ENCODE measurements around the gene LRIG1. TPM values are rescaled to one million over a fixed set of nuclear protein-coding genes. Genes with fewer than 3 reads are reported as not detected.

LRIG1 gene
- total and polyA plus RNA-seq, 2 donors (not counting 1 experiment from before 2014, with no cell fraction given) = 27.9 to 104 TPM

DNA sequence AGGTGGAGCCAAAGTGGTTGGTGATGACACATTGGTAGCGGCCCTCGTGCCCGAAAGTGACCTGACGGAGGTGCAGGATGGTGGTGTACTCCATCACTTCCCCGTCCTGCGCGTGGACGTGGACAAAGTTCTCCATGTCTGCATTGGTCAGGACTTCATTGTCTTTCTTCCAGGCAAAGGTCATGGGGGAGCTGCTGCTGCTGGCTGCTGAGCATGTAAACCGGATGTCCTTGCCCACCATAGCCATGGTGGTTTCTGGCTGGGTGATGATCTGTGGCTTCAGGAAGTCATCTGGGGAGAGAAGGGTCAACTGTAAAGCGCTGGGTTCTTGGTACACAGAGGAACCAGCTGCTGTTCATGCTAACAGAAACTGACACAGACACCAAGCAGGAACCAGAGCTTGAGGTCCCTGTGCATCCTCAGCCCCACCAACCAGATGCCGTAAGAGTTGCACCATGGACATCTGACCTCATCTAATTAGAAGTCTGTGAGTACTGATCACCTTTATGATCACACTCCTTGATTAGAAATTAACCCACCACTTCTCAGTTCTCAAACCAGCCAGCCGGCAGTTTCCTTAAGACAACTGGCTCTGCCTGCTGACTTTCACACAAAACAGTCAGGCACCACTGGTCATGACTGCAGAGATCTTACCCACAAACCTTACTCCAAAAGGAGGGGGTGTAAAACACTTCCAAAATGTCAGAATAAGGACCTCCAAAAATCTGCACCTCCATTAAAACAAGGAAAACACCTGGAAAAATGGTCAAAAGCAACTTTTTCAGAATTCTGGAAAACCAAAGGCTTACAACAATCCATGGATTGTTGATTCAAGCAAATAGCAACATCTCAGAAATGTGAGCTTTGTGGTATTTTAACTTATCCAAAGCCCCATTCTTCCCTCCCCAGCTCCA, 114.6 kb downstream of the LRIG1 start:
- Histone ChIP-seq H4K20me1 (ENCODE audit: control insufficient read depth, extremely low read depth, insufficient read depth, low read length) (no peaks in the 10 kb centered on the region), H3K27ac (ENCODE audit: insufficient read depth, low read length) (no peak overlapping the region), H3K79me2 (ENCODE audit: control insufficient read depth, insufficient read depth, low read length) (no peaks in the 10 kb centered on the region), H3K27me3 (ENCODE audit: control insufficient read depth, insufficient read depth, low read length) (no peaks in the 10 kb centered on the region), H2AFZ (ENCODE audit: low read length) (no peak overlapping the region), H3K36me3 (ENCODE audit: control insufficient read depth, insufficient read depth, low read length) (peaks cover 27% of the 10 kb centered on the region), H3K4me1 (ENCODE audit: control insufficient read depth, extremely low read depth, insufficient read depth, low read length) (no peaks in the 10 kb centered on the region), H3K9me3 (ENCODE audit: control insufficient read depth, insufficient read depth, low read depth, low read length) (no peaks in the 10 kb centered on the region), H3K4me3 (replicated peaks in 1 of 4; ENCODE audit: control extremely low read depth in 1 of 4, insufficient read depth in 1 of 4, low read depth in 3 of 4, low read length in 4 of 4) (no peak overlapping the region), H3K9ac (ENCODE audit: insufficient read depth, low read length) (no peak overlapping the region), H3K4me2 (ENCODE audit: extremely low read depth, insufficient read depth, low read length) (no peak overlapping the region)
- TF ChIP-seq, protein P1, sequence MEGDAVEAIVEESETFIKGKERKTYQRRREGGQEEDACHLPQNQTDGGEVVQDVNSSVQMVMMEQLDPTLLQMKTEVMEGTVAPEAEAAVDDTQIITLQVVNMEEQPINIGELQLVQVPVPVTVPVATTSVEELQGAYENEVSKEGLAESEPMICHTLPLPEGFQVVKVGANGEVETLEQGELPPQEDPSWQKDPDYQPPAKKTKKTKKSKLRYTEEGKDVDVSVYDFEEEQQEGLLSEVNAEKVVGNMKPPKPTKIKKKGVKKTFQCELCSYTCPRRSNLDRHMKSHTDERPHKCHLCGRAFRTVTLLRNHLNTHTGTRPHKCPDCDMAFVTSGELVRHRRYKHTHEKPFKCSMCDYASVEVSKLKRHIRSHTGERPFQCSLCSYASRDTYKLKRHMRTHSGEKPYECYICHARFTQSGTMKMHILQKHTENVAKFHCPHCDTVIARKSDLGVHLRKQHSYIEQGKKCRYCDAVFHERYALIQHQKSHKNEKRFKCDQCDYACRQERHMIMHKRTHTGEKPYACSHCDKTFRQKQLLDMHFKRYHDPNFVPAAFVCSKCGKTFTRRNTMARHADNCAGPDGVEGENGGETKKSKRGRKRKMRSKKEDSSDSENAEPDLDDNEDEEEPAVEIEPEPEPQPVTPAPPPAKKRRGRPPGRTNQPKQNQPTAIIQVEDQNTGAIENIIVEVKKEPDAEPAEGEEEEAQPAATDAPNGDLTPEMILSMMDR (conservative IDR thresholded peaks at IDR 0.05 in 1 of 2, IDR thresholded peaks at IDR 0.05 in 1 of 2; ENCODE audit: low read depth in 1 of 2, low read length in 2 of 2) = no peak
- no peak for TF ChIP-seq EZH2 (IDR thresholded peaks at IDR 0.05; ENCODE audit: low read length, missing control alignments)
- no peak for DNase-seq (ENCODE audit: low read depth in 2 of 2)

DNA sequence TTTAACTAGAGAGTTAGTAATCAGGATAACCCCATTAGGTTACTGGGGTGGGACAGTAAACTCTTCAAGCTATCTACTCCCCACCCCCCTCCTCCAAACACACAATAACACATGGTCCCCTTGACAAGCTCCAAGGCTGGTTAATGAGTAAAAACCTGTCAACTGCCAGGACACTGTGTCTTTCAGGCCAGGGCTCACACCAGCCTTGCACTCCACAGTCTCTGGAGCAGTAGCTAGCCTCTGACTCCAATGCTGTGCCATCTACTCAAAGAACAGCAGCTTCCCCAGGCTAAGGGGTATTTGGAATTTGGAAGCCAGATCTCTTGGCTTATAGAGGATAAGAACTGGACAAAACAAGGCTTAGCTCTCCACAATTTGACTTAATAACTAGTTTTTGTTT, 115.8 kb downstream of the LRIG1 start:
- no peaks in the 10 kb centered on the region for H3K4me1 ChIP-seq (ENCODE audit: control insufficient read depth, extremely low read depth, insufficient read depth, low read length)
- H3K27ac ChIP-seq (ENCODE audit: insufficient read depth, low read length) = no peak overlapping the region
- H3K4me3 ChIP-seq (replicated peaks in 1 of 4; ENCODE audit: control extremely low read depth in 1 of 4, insufficient read depth in 1 of 4, low read depth in 3 of 4, low read length in 4 of 4) = no peak overlapping the region
- peaks cover 31% of the 10 kb centered on the region for H3K36me3 ChIP-seq (ENCODE audit: control insufficient read depth, insufficient read depth, low read length)
- no peaks in the 10 kb centered on the region for H4K20me1 ChIP-seq (ENCODE audit: control insufficient read depth, extremely low read depth, insufficient read depth, low read length)
- H3K27me3 ChIP-seq (ENCODE audit: control insufficient read depth, insufficient read depth, low read length) = no peaks in the 10 kb centered on the region
- H3K4me2 ChIP-seq (ENCODE audit: extremely low read depth, insufficient read depth, low read length) = no peak overlapping the region
- no peaks in the 10 kb centered on the region for H3K9me3 ChIP-seq (ENCODE audit: control insufficient read depth, insufficient read depth, low read depth, low read length)
- H2AFZ ChIP-seq (ENCODE audit: low read length) = no peak overlapping the region
- DNase-seq (ENCODE audit: low read depth in 2 of 2) = no peak
- TF ChIP-seq EZH2 (IDR thresholded peaks at IDR 0.05; ENCODE audit: low read length, missing control alignments) = no peak
- TF ChIP-seq, protein P1 (conservative IDR thresholded peaks at IDR 0.05 in 1 of 2, IDR thresholded peaks at IDR 0.05 in 1 of 2; ENCODE audit: low read depth in 1 of 2, low read length in 2 of 2) = no peak
- H3K79me2 ChIP-seq (ENCODE audit: control insufficient read depth, insufficient read depth, low read length) = no peaks in the 10 kb centered on the region
- H3K9ac ChIP-seq (ENCODE audit: insufficient read depth, low read length) = no peak overlapping the region

DNA sequence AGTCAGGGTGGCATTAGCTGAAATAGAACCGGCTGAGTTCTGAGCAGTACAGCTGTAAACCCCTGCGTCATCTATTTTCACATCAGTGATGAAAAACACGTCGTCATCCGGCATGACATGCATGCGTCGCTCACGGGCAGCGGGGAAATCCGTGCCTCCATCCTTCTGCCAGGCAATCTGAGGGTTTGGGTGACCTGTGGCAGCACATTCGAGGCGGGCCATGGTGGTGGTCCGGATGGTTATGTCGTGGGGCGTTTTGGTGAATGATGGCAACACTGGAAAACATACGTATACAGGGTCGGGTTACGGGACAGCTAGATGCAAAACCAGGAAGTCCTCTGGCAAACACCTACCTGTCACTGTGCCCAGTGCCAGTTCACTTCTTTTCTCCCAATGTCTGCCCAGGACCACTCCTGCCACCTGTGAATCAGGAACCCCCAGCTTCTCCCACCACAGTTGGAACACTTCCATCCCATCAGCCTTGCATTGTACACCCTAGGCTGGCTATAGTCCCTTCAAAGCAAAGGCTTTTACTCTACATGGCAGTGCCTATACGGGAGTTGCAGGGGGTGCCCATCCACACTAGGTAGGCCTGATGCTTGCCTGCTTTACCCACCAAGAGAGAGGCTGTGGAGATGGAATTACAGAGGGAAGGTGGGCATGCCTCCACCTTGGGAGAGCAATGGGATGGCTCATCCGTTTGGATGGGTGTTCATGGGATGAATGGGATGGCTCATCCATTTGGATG, 116.7 kb downstream of the LRIG1 start:
- no peak for TF ChIP-seq EZH2 (IDR thresholded peaks at IDR 0.05; ENCODE audit: low read length, missing control alignments)
- TF ChIP-seq, protein P1 (conservative IDR thresholded peaks at IDR 0.05 in 1 of 2, IDR thresholded peaks at IDR 0.05 in 1 of 2; ENCODE audit: low read depth in 1 of 2, low read length in 2 of 2) = no peak
- no peak overlapping the region for H3K4me3 ChIP-seq (replicated peaks in 1 of 4; ENCODE audit: control extremely low read depth in 1 of 4, insufficient read depth in 1 of 4, low read depth in 3 of 4, low read length in 4 of 4)

More for the DNA sequence above, 116.7 kb downstream of the LRIG1 start:
- no peak for DNase-seq (ENCODE audit: low read depth in 2 of 2)
- no peak overlapping the region for H2AFZ ChIP-seq (ENCODE audit: low read length)
- no peaks in the 10 kb centered on the region for H3K79me2 ChIP-seq (ENCODE audit: control insufficient read depth, insufficient read depth, low read length)
- peaks cover 33% of the 10 kb centered on the region for H3K36me3 ChIP-seq (ENCODE audit: control insufficient read depth, insufficient read depth, low read length)
- no peak overlapping the region for H3K4me2 ChIP-seq (ENCODE audit: extremely low read depth, insufficient read depth, low read length)
- no peaks in the 10 kb centered on the region for H4K20me1 ChIP-seq (ENCODE audit: control insufficient read depth, extremely low read depth, insufficient read depth, low read length)
- H3K9ac ChIP-seq (ENCODE audit: insufficient read depth, low read length) = no peak overlapping the region
- H3K27me3 ChIP-seq (ENCODE audit: control insufficient read depth, insufficient read depth, low read length) = no peaks in the 10 kb centered on the region
- H3K27ac ChIP-seq (ENCODE audit: insufficient read depth, low read length) = no peak overlapping the region
- H3K9me3 ChIP-seq (ENCODE audit: control insufficient read depth, insufficient read depth, low read depth, low read length) = no peaks in the 10 kb centered on the region
- H3K4me1 ChIP-seq (ENCODE audit: control insufficient read depth, extremely low read depth, insufficient read depth, low read length) = no peaks in the 10 kb centered on the region
